K562 (cell line): ENCODE measurements around the gene PRDM15. TPM values are rescaled to one million over a fixed set of nuclear protein-coding genes. Genes with fewer than 3 reads are reported as not detected.

ENCODE experiments used
- CHD4 ChIP-seq: fragments of 200-600 bp; sonication (generic); IDR thresholded peaks from 3 replicates; pipeline ENCODE4 v1.6.1; 2012; ENCODE audit warnings: low read depth, mild to moderate bottlenecking, mixed read lengths, low read length, inconsistent platforms; ENCODE audit not compliant: insufficient read depth, insufficient replicate concordance, poor library complexity, severe bottlenecking
- CHD7 ChIP-seq: fragments of 200-600 bp; sonication (generic); IDR thresholded peaks from one replicate; pipeline ENCODE4 v1.6.1; 2012; ENCODE audit warnings: mild to moderate bottlenecking, low read depth, low read length, inconsistent platforms
- CTCF ChIP-seq, 3 experiments: IDR thresholded peaks in 2 of 3; conservative IDR thresholded peaks in 1 of 3; 2 replicates each; pipeline ENCODE4 v1.5.1; 2011 to 2012; ENCODE audit warnings: low read length in 3 of 3, mild to moderate bottlenecking in 3 of 3, control low read depth in 2 of 3, improper control_type of control experiment in 1 of 3, inconsistent platforms in 1 of 3, low read depth in 1 of 3, mixed read lengths in 1 of 3, moderate library complexity in 1 of 3; ENCODE audit not compliant: insufficient read depth in 2 of 3
- MAX ChIP-seq: sonication (generic); formaldehyde crosslinking; IDR thresholded peaks from 2 replicates; pipeline ENCODE4 v1.9.0; 2022; ENCODE audit warnings: mild to moderate bottlenecking, missing genetic modification reagents
- MYC ChIP-seq, 2 experiments: fragments of 250-450 bp in 1 of 2; sonication (Bioruptor Pico) in 1 of 2; IDR thresholded peaks; 2 replicates each; pipeline versions ENCODE4 v1.5.1 to v1.6.1; 2012 to 2021; ENCODE audit warnings: low read depth in 2 of 2, borderline replicate concordance in 1 of 2, improper control_type of control experiment in 1 of 2, low read length in 1 of 2, mild to moderate bottlenecking in 1 of 2, moderate library complexity in 1 of 2
- TCF7 ChIP-seq: sonication (generic); IDR thresholded peaks from 2 replicates; pipeline ENCODE4 v1.6.1; 2016; ENCODE audit warnings: antibody characterized with exemption, borderline replicate concordance
- ZFP30 ChIP-seq: fragments of 250-450 bp; sonication (Bioruptor Pico); IDR thresholded peaks from 2 replicates; pipeline ENCODE4 v1.8.0; 2022; ENCODE audit warnings: moderate library complexity, mild to moderate bottlenecking, inconsistent platforms, borderline replicate concordance
- ZFX ChIP-seq: sonication (generic); formaldehyde crosslinking; IDR thresholded peaks from 2 replicates; pipeline ENCODE4 v1.8.0; 2022; ENCODE audit warnings: mild to moderate bottlenecking, missing genetic modification reagents, moderate library complexity
- ZNF212 ChIP-seq: fragments of 450-650 bp; formaldehyde crosslinking; IDR thresholded peaks from 2 replicates; pipeline ENCODE4 v1.4.0; 2020; ENCODE audit warnings: mild to moderate bottlenecking
- polyA plus RNA-seq, 8 experiments: library from polyadenylated mRNA; depleted of rRNA in 4 of 8; stranded (reverse) in 5 of 8; unstranded in 3 of 8; fragments of >200 nt; fragmentation: Nextera tagmentation in 2 of 8; fragmentation: Illumina TruSeq in 1 of 8; extraction: Ambion mirVana in 2 of 8; extraction: Trizol in 1 of 8; gene quantifications; 2 replicates each; pipeline versions ENCODE4 v1.2.1 to v1.2.3, GENCODE V29; 2011 to 2014; ENCODE audit warnings: inconsistent platforms in 1 of 8, missing spikeins in 1 of 8
- total RNA-seq, 7 experiments: library from RNA; depleted of rRNA in 6 of 7; stranded (reverse); fragments of >200 nt in 6 of 7; fragmentation: Illumina TruSeq in 2 of 7; extraction: Trizol in 2 of 7; gene quantifications; 2 replicates each; pipeline versions ENCODE4 v1.2.1 to v1.2.3, GENCODE V29; 2011 to 2021; ENCODE audit warnings: low replicate concordance in 1 of 7

PRDM15 gene
- total and polyA plus RNA-seq, 9 of the 15 experiments (the other 6 are each of a cell fraction or from before 2014, with no cell fraction given), result 0.93 to 9.2 (median 6.2) TPM

GRCh38 chr21:41895643-41896493 is 16.7 kb upstream of the PRDM15 start (continued):
- TF ChIP-seq CHD7, result no peak
- TF ChIP-seq ZFX (CRISPR knock-in tag), result 0 out of 2 replicates have a peak, but pooled peaks have one; percentile 41
- no peak for TF ChIP-seq TCF7
- no peak for TF ChIP-seq CHD4
- TF ChIP-seq ZFP30 (CRISPR knock-in tag), result no peak
- no peak for TF ChIP-seq ZNF212 (CRISPR knock-in tag)
- TF ChIP-seq CTCF (IDR thresholded peaks at IDR 0.05 in 2 of 3, conservative IDR thresholded peaks at IDR 0.05 in 1 of 3; ENCODE audit: insufficient read depth in 2 of 3, low read depth in 1 of 3, low read length in 3 of 3), result peak in 2 of 3 experiments; percentile 8 to 25; a peak in 1 of 6 replicates
- no peak for TF ChIP-seq MYC (IDR thresholded peaks at IDR 0.05; ENCODE audit: low read depth, low read length)
- TF ChIP-seq MYC (CRISPR knock-in tag; IDR thresholded peaks at IDR 0.05; ENCODE audit: borderline replicate concordance, low read depth), result no peak
- TF ChIP-seq MAX (CRISPR knock-in tag), result peak; percentile 71
